ENCODE data around the gene TIGD1. TPM values are rescaled to one million over a fixed set of nuclear protein-coding genes. Genes with fewer than 3 reads are reported as not detected.

The TIGD1 gene
- total and polyA plus RNA-seq, 2 experiments from 2014 or later = 7.6 to 9.3 TPM

DNA sequence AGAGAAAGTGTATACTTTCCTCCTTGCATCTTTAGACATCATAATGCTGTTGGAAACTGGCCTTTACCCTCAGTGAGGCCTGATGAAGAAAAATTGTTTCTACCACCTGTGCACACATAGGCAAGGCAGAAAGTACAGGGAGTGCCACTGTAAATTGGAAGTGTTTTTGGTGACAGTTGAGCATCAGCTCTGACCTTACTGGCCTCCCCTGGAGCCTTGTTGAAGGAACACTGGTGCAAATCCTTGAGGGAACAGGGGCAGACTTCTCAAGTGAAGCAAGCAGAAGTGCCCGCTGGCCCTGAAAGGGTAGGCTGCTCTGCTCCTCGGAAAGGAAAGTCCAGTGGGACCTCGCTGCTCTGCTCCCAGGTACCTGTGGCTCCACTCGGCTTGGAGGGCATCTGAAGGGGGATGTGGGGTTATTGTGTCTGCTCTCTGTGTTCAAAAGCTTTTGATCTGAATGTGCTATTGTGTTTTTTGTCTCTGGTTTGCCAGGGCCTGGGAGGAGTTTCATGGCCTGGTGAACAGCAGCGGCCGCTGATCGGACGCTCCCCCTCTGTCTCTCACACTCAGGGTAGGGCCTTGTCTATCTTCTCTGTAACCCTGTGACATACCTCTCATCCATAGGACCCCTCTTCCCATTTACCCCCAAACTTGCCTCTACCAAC lies 23.5 kb upstream of the TIGD1 start:
- Mint-ChIP-seq H3K4me3 (no peak overlapping the region), H3K9me3 (no peaks in the 10 kb centered on the region), H3K27me3 (ENCODE audit: insufficient read depth, low read depth, poor library complexity) (no peaks in the 10 kb centered on the region), H3K36me3 (ENCODE audit: low read depth) (peaks cover 39% of the 10 kb centered on the region), H3K27ac (no peak overlapping the region), H3K4me1 (0 out of 3 replicates have a peak, but pooled peaks cover 2% of the 10 kb centered on the region)
- Histone ChIP-seq H4K20me1 (replicated peaks; ENCODE audit: insufficient read depth) (peaks cover 6% of the 10 kb centered on the region; the same call in 1 of the 2 replicates), H3F3A (replicated peaks; ENCODE audit: low read depth) (no peaks in the 10 kb centered on the region), H2AFZ (no peak overlapping the region), H3K4me3 (no peak overlapping the region), H3K4me2 (no peak overlapping the region), H3K9me2 (ENCODE audit: insufficient read depth) (no peaks in the 10 kb centered on the region), H3K4me1 (ENCODE audit: insufficient read depth) (no peaks in the 10 kb centered on the region), H3K79me2 (replicated peaks; ENCODE audit: insufficient read depth) (no peaks in the 10 kb centered on the region), H3K27ac (ENCODE audit: low read depth) (no peak overlapping the region), H3K27me3 (ENCODE audit: insufficient read depth) (no peaks in the 10 kb centered on the region), H3K36me3 (ENCODE audit: insufficient read depth) (peaks cover 8% of the 10 kb centered on the region)
- TF ChIP-seq, protein P1, sequence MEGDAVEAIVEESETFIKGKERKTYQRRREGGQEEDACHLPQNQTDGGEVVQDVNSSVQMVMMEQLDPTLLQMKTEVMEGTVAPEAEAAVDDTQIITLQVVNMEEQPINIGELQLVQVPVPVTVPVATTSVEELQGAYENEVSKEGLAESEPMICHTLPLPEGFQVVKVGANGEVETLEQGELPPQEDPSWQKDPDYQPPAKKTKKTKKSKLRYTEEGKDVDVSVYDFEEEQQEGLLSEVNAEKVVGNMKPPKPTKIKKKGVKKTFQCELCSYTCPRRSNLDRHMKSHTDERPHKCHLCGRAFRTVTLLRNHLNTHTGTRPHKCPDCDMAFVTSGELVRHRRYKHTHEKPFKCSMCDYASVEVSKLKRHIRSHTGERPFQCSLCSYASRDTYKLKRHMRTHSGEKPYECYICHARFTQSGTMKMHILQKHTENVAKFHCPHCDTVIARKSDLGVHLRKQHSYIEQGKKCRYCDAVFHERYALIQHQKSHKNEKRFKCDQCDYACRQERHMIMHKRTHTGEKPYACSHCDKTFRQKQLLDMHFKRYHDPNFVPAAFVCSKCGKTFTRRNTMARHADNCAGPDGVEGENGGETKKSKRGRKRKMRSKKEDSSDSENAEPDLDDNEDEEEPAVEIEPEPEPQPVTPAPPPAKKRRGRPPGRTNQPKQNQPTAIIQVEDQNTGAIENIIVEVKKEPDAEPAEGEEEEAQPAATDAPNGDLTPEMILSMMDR (conservative IDR thresholded peaks at IDR 0.05; ENCODE audit: low read depth in 2 of 2) = no peak
- TF ChIP-seq, protein P2, sequence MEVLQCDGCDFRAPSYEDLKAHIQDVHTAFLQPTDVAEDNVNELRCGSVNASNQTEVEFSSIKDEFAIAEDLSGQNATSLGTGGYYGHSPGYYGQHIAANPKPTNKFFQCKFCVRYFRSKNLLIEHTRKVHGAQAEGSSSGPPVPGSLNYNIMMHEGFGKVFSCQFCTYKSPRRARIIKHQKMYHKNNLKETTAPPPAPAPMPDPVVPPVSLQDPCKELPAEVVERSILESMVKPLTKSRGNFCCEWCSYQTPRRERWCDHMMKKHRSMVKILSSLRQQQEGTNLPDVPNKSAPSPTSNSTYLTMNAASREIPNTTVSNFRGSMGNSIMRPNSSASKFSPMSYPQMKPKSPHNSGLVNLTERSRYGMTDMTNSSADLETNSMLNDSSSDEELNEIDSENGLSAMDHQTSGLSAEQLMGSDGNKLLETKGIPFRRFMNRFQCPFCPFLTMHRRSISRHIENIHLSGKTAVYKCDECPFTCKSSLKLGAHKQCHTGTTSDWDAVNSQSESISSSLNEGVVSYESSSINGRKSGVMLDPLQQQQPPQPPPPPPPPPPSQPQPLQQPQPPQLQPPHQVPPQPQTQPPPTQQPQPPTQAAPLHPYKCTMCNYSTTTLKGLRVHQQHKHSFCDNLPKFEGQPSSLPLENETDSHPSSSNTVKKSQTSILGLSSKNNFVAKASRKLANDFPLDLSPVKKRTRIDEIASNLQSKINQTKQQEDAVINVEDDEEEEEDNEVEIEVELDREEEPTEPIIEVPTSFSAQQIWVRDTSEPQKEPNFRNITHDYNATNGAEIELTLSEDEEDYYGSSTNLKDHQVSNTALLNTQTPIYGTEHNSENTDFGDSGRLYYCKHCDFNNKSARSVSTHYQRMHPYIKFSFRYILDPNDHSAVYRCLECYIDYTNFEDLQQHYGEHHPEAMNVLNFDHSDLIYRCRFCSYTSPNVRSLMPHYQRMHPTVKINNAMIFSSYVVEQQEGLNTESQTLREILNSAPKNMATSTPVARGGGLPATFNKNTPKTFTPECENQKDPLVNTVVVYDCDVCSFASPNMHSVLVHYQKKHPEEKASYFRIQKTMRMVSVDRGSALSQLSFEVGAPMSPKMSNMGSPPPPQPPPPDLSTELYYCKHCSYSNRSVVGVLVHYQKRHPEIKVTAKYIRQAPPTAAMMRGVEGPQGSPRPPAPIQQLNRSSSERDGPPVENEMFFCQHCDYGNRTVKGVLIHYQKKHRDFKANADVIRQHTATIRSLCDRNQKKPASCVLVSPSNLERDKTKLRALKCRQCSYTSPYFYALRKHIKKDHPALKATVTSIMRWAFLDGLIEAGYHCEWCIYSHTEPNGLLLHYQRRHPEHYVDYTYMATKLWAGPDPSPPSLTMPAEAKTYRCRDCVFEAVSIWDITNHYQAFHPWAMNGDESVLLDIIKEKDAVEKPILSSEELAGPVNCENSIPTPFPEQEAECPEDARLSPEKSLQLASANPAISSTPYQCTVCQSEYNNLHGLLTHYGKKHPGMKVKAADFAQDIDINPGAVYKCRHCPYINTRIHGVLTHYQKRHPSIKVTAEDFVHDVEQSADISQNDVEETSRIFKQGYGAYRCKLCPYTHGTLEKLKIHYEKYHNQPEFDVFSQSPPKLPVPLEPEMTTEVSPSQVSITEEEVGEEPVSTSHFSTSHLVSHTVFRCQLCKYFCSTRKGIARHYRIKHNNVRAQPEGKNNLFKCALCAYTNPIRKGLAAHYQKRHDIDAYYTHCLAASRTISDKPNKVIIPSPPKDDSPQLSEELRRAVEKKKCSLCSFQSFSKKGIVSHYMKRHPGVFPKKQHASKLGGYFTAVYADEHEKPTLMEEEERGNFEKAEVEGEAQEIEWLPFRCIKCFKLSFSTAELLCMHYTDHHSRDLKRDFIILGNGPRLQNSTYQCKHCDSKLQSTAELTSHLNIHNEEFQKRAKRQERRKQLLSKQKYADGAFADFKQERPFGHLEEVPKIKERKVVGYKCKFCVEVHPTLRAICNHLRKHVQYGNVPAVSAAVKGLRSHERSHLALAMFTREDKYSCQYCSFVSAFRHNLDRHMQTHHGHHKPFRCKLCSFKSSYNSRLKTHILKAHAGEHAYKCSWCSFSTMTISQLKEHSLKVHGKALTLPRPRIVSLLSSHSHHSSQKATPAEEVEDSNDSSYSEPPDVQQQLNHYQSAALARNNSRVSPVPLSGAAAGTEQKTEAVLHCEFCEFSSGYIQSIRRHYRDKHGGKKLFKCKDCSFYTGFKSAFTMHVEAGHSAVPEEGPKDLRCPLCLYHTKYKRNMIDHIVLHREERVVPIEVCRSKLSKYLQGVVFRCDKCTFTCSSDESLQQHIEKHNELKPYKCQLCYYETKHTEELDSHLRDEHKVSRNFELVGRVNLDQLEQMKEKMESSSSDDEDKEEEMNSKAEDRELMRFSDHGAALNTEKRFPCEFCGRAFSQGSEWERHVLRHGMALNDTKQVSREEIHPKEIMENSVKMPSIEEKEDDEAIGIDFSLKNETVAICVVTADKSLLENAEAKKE (CRISPR knock-in tag; IDR thresholded peaks at IDR 0.05) = no peak
- TF ChIP-seq NANOG (IDR thresholded peaks at IDR 0.05; ENCODE audit: borderline replicate concordance) (no peak), STAT1 (IDR thresholded peaks at IDR 0.05; ENCODE audit: unreplicated experiment) (no peak), ZNF114 (CRISPR knock-in tag; IDR thresholded peaks at IDR 0.05) (no peak), ZNF331 (CRISPR knock-in tag; IDR thresholded peaks at IDR 0.05; ENCODE audit: low read depth) (no peak), POLR2AphosphoS5 (IDR thresholded peaks at IDR 0.05; ENCODE audit: low read depth) (no peak), JUNB (IDR thresholded peaks at IDR 0.05; ENCODE audit: unreplicated experiment) (no peak), CREB1 (CRISPR knock-in tag; IDR thresholded peaks at IDR 0.05; ENCODE audit: low read depth) (no peak)
- TF ChIP-seq, protein P3, sequence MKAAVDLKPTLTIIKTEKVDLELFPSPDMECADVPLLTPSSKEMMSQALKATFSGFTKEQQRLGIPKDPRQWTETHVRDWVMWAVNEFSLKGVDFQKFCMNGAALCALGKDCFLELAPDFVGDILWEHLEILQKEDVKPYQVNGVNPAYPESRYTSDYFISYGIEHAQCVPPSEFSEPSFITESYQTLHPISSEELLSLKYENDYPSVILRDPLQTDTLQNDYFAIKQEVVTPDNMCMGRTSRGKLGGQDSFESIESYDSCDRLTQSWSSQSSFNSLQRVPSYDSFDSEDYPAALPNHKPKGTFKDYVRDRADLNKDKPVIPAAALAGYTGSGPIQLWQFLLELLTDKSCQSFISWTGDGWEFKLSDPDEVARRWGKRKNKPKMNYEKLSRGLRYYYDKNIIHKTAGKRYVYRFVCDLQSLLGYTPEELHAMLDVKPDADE (IDR thresholded peaks at IDR 0.05) = no peak
- no peak for ATAC-seq
- DNase-seq (ENCODE audit: low spot score) = no peak

Data from GM23338 (cell line).